ENCODE data around the gene OR2T34.

OR2T34 gene

GRCh38 chr1:248596615-248597014 lies 22.1 kb upstream of the OR2T34 start:
- Histone ChIP-seq H3K4me3 (ENCODE audit: low read depth, low read length) (no peak overlapping the region), H3K36me3 (ENCODE audit: control insufficient read depth in 2 of 2, insufficient read depth in 1 of 2, low read length in 2 of 2) (no peaks in the 10 kb centered on the region), H3K27ac (ENCODE audit: extremely low read depth, low read depth, low read length) (no peak overlapping the region), H3K4me1 (ENCODE audit: control insufficient read depth, insufficient read depth, low read length) (no peaks in the 10 kb centered on the region), H3K9me3 (ENCODE audit: control insufficient read depth, insufficient read depth, low read depth, low read length) (no peaks in the 10 kb centered on the region)
- CTCF ChIA-PET: no interaction called here
- POLR2A ChIA-PET: no interaction called here
- no peak for TF ChIP-seq FEZF1 (tag by site-specific recombination; IDR thresholded peaks at IDR 0.05)
- no peak for TF ChIP-seq IKZF3 (tag by site-specific recombination; IDR thresholded peaks at IDR 0.05)
- no peak for TF ChIP-seq ZNF513 (tag by site-specific recombination; IDR thresholded peaks at IDR 0.05)

- ChIA-PET POLR2A (no interaction called here), CTCF (no interaction called here)
- no peak overlapping the region for H3K4me3 ChIP-seq (ENCODE audit: low read depth, low read length)
- no peaks in the 10 kb centered on the region for H3K4me1 ChIP-seq (ENCODE audit: control insufficient read depth, insufficient read depth, low read length)
- no peaks in the 10 kb centered on the region for H3K9me3 ChIP-seq (ENCODE audit: control insufficient read depth, insufficient read depth, low read depth, low read length)
- H3K36me3 ChIP-seq (ENCODE audit: control insufficient read depth in 2 of 2, insufficient read depth in 1 of 2, low read length in 2 of 2): no peaks in the 10 kb centered on the region
- TF ChIP-seq ZNF768 (tag by site-specific recombination; IDR thresholded peaks at IDR 0.05): no peak
- TF ChIP-seq SETDB1 (IDR thresholded peaks at IDR 0.05; ENCODE audit: insufficient read length, low read length): no peak
- no peak for TF ChIP-seq REPIN1 (tag by site-specific recombination; IDR thresholded peaks at IDR 0.05; ENCODE audit: low read depth)
- TF ChIP-seq ATF2 (tag by site-specific recombination; IDR thresholded peaks at IDR 0.05; ENCODE audit: low read depth): no peak
- TF ChIP-seq ZNF404 (tag by site-specific recombination; IDR thresholded peaks at IDR 0.05): no peak
- no peak for TF ChIP-seq PRDM4 (tag by site-specific recombination; IDR thresholded peaks at IDR 0.05)
- TF ChIP-seq, protein P1, sequence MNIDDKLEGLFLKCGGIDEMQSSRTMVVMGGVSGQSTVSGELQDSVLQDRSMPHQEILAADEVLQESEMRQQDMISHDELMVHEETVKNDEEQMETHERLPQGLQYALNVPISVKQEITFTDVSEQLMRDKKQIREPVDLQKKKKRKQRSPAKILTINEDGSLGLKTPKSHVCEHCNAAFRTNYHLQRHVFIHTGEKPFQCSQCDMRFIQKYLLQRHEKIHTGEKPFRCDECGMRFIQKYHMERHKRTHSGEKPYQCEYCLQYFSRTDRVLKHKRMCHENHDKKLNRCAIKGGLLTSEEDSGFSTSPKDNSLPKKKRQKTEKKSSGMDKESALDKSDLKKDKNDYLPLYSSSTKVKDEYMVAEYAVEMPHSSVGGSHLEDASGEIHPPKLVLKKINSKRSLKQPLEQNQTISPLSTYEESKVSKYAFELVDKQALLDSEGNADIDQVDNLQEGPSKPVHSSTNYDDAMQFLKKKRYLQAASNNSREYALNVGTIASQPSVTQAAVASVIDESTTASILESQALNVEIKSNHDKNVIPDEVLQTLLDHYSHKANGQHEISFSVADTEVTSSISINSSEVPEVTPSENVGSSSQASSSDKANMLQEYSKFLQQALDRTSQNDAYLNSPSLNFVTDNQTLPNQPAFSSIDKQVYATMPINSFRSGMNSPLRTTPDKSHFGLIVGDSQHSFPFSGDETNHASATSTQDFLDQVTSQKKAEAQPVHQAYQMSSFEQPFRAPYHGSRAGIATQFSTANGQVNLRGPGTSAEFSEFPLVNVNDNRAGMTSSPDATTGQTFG (tag by site-specific recombination; IDR thresholded peaks at IDR 0.05; ENCODE audit: borderline replicate concordance): no peak
- no peak for TF ChIP-seq SCRT2 (tag by site-specific recombination; IDR thresholded peaks at IDR 0.05)
- no peak for TF ChIP-seq ZNF530 (tag by site-specific recombination; IDR thresholded peaks at IDR 0.05; ENCODE audit: low read depth)
- TF ChIP-seq ZNF121 (tag by site-specific recombination; IDR thresholded peaks at IDR 0.05): no peak
- no peak for TF ChIP-seq ZNF514 (tag by site-specific recombination; IDR thresholded peaks at IDR 0.05)
- no peak for TF ChIP-seq ZNF184 (tag by site-specific recombination; IDR thresholded peaks at IDR 0.05)
- no peak for TF ChIP-seq RBAK (tag by site-specific recombination; IDR thresholded peaks at IDR 0.05)
- no peak for TF ChIP-seq ZSCAN30 (tag by site-specific recombination; IDR thresholded peaks at IDR 0.05)
- no peak for TF ChIP-seq ZNF654 (tag by site-specific recombination; IDR thresholded peaks at IDR 0.05; ENCODE audit: low read depth)
- H3K27ac ChIP-seq (ENCODE audit: extremely low read depth, low read depth, low read length): no peak overlapping the region
Observed at GRCh38 chr1:248593226-248593625, 18.7 kb upstream of the OR2T34 start.

All from HEK293 (cell line).